ENCODE results near the gene SARM1. TPM values are rescaled to one million over a fixed set of nuclear protein-coding genes. Genes with fewer than 3 reads are reported as not detected.

Gene SARM1
- total and polyA plus RNA-seq, 2 of the 13 experiments (the other 11 are each of a cell fraction or from before 2014, with no cell fraction given), result 0.73 to 0.86 TPM

GRCh38 chr17:28404812-28405570 is 33.5 kb downstream of the SARM1 start (continued):
- TF ChIP-seq SRF (IDR thresholded peaks at IDR 0.05; ENCODE audit: low read depth, low read length), result no peak
- peak; percentile 62 for TF ChIP-seq TBL1XR1 (IDR thresholded peaks at IDR 0.05; ENCODE audit: borderline replicate concordance, low read length, partially characterized antibody)
- TF ChIP-seq AGO2 (optimal IDR thresholded peaks at IDR 0.05; ENCODE audit: low read depth, low read length), result no peak
- peak; percentile 8; the same call in 1 of the 2 replicates for TF ChIP-seq ZMYM3 (CRISPR knock-in tag; IDR thresholded peaks at IDR 0.05)
- peak; percentile 87 for TF ChIP-seq BCL6 (CRISPR knock-in tag; IDR thresholded peaks at IDR 0.05)
- TF ChIP-seq ZNF616 (CRISPR knock-in tag; IDR thresholded peaks at IDR 0.05; ENCODE audit: low read depth), result no peak
- 0 out of 2 replicates have a peak, but pooled peaks have one; percentile 45 for TF ChIP-seq ZNF772 (CRISPR knock-in tag; IDR thresholded peaks at IDR 0.05)
- TF ChIP-seq MED1 (CRISPR knock-in tag; IDR thresholded peaks at IDR 0.05), result peak; percentile 73
- TF ChIP-seq ZC3H4 (CRISPR knock-in tag; IDR thresholded peaks at IDR 0.05; ENCODE audit: borderline replicate concordance), result no peak
- TF ChIP-seq ZNF513 (CRISPR knock-in tag; conservative IDR thresholded peaks at IDR 0.05), result no peak
- no peak for TF ChIP-seq PBX3 (CRISPR knock-in tag; IDR thresholded peaks at IDR 0.05; ENCODE audit: borderline replicate concordance)
- TF ChIP-seq HHEX (CRISPR knock-in tag; IDR thresholded peaks at IDR 0.05), result 0 out of 2 replicates have a peak, but pooled peaks have one; percentile 36
- no peak for TF ChIP-seq ZBTB25 (CRISPR knock-in tag; IDR thresholded peaks at IDR 0.05)
- TF ChIP-seq NR0B2 (CRISPR knock-in tag; IDR thresholded peaks at IDR 0.05), result no peak
- TF ChIP-seq POLR2G (IDR thresholded peaks at IDR 0.05; ENCODE audit: low read depth, low read length), result 0 out of 2 replicates have a peak, but pooled peaks have one; percentile 15
- no peak for TF ChIP-seq ESRRA (CRISPR knock-in tag; IDR thresholded peaks at IDR 0.05; ENCODE audit: low read depth)
- TF ChIP-seq ZNF83 (CRISPR knock-in tag; IDR thresholded peaks at IDR 0.05; ENCODE audit: borderline replicate concordance), result 0 out of 2 replicates have a peak, but pooled peaks have one; percentile 24
- TF ChIP-seq ZNF558 (CRISPR knock-in tag; IDR thresholded peaks at IDR 0.05; ENCODE audit: borderline replicate concordance), result 0 out of 2 replicates have a peak, but pooled peaks have one; percentile 35
- peak; percentile 65; the same call in 1 of the 2 replicates for TF ChIP-seq ZNF225 (CRISPR knock-in tag; IDR thresholded peaks at IDR 0.05)
- no peak for TF ChIP-seq ZNF17 (CRISPR knock-in tag; IDR thresholded peaks at IDR 0.05)
- no peak; the same call in 1 of the 2 replicates for TF ChIP-seq KMT2A (CRISPR knock-in tag; IDR thresholded peaks at IDR 0.05)
- TF ChIP-seq ZBTB4 (CRISPR knock-in tag; IDR thresholded peaks at IDR 0.05; ENCODE audit: borderline replicate concordance), result peak; percentile 43; the same call in 1 of the 2 replicates
